Daoy (cell line): ENCODE data around the gene RAD17. TPM values are rescaled to one million over a fixed set of nuclear protein-coding genes. Genes with fewer than 3 reads are reported as not detected.
"Not testable (repeated sequence)": the region's sequence is repeated elsewhere in the genome, so short reads cannot be mapped to it uniquely, and the experiment has no call there.

Source experiments
- DNase-seq: peaks from one replicate; pipeline ENCODE4 v3.0.0-alpha.2; 2015; ENCODE audit warnings: low read depth
- total RNA-seq: library from RNA; depleted of rRNA; stranded (reverse); fragments of >200 nt; shearing (Covaris generic); gene quantifications from 2 replicates; pipeline ENCODE4 v1.2.3, GENCODE V29; 2014

The RAD17 gene
- total RNA-seq, 1 experiment from 2014 or later: 19.8 TPM

GRCh38 chr5:69378376-69378775 lies 8.8 kb downstream of the RAD17 start:
- no peak for DNase-seq

- DNase-seq: no peak
Observed at GRCh38 chr5:69404659-69405330, 35.2 kb downstream of the RAD17 start.

- peak; percentile 80 for DNase-seq
Observed at GRCh38 chr5:69414885-69415583, 45.4 kb downstream of the RAD17 start, which contains the start of gene MARVELD2. TSS of gene MARVELD2 (plus strand) at chr5:69415116. CDS start at chr5:69419386, 4,270 bp downstream.

- DNase-seq: no peak
Observed at GRCh38 chr5:69415584-69415958, 46.0 kb downstream of the RAD17 start.

- no peak for DNase-seq
Observed at GRCh38 chr5:69416180-69416579, 46.6 kb downstream of the RAD17 start.

GRCh38 chr5:69416699-69417098 lies 47.1 kb downstream of the RAD17 start:
- no peak for DNase-seq

GRCh38 chr5:69418554-69418953 lies 48.9 kb downstream of the RAD17 start:
- DNase-seq: no peak

- no peak for DNase-seq
Observed at GRCh38 chr5:69431424-69432303, 62.0 kb downstream of the RAD17 start.

GRCh38 chr5:69432412-69433206 lies 63.0 kb downstream of the RAD17 start:
- no peak for DNase-seq

- not testable (repeated sequence) for DNase-seq
Observed at GRCh38 chr5:69435276-69435884, 65.8 kb downstream of the RAD17 start.

- DNase-seq: no peak
Observed at GRCh38 chr5:69444127-69444754, 74.6 kb downstream of the RAD17 start.

- DNase-seq: no peak
Observed at GRCh38 chr5:69449511-69449910, 79.9 kb downstream of the RAD17 start.

- DNase-seq: peak; percentile 87
Observed at GRCh38 chr5:69450116-69450515, 80.5 kb downstream of the RAD17 start.

GRCh38 chr5:69450527-69450926 lies 80.9 kb downstream of the RAD17 start:
- DNase-seq: not testable (repeated sequence)

GRCh38 chr5:69451941-69452647 lies 82.5 kb downstream of the RAD17 start:
- no peak for DNase-seq

GRCh38 chr5:69453487-69453886 lies 83.9 kb downstream of the RAD17 start:
- not testable (repeated sequence) for DNase-seq

GRCh38 chr5:69454460-69455249 lies 85.0 kb downstream of the RAD17 start:
- no peak for DNase-seq

- not testable (repeated sequence) for DNase-seq
Observed at GRCh38 chr5:69455428-69455988, 85.9 kb downstream of the RAD17 start.

- DNase-seq: no peak
Observed at GRCh38 chr5:69462170-69462569, 92.6 kb downstream of the RAD17 start.
